GM21786 (cell line): Measurements from ENCODE around the gene GJA1.
"Not testable (repeated sequence)": the region's sequence is repeated elsewhere in the genome, so short reads cannot be mapped to it uniquely, and the experiment has no call there.

Experiments
- ATAC-seq: cut with Tn5 transposase; IDR thresholded peaks from one replicate; pipeline ENCODE4 v1.9.1; 2021; ENCODE audit not compliant: unreplicated experiment

The GJA1 gene

GRCh38 chr6:121435444-121436069 lies at the start of gene GJA1:
TSS of gene GJA1 (plus strand) at chr6:121435646. CDS start at chr6:121446848, 11,202 bp downstream.
- no peak for ATAC-seq

GRCh38 chr6:121386551-121386950 lies 48.9 kb upstream of the GJA1 start:
- ATAC-seq = not testable (repeated sequence)

- ATAC-seq = no peak
Measured at GRCh38 chr6:121389419-121389818, 46.0 kb upstream of the GJA1 start.

- ATAC-seq = no peak
Measured at GRCh38 chr6:121393731-121394505, 41.5 kb upstream of the GJA1 start.

GRCh38 chr6:121395736-121396135 lies 39.7 kb upstream of the GJA1 start:
- no peak for ATAC-seq

GRCh38 chr6:121397188-121397587 lies 38.3 kb upstream of the GJA1 start:
- not testable (repeated sequence) for ATAC-seq

- no peak for ATAC-seq
Measured at GRCh38 chr6:121398127-121398526, 37.3 kb upstream of the GJA1 start.

GRCh38 chr6:121399966-121400365 lies 35.5 kb upstream of the GJA1 start:
- ATAC-seq = no peak

- no peak for ATAC-seq
Measured at GRCh38 chr6:121403964-121404363, 31.5 kb upstream of the GJA1 start.

- no peak for ATAC-seq
Measured at GRCh38 chr6:121405306-121405705, 30.1 kb upstream of the GJA1 start.

- no peak for ATAC-seq
Measured at GRCh38 chr6:121408321-121408720, 27.1 kb upstream of the GJA1 start.

- ATAC-seq = no peak
Measured at GRCh38 chr6:121413879-121414278, 21.6 kb upstream of the GJA1 start.

- ATAC-seq = no peak
Measured at GRCh38 chr6:121418346-121418745, 17.1 kb upstream of the GJA1 start.

- no peak for ATAC-seq
Measured at GRCh38 chr6:121426686-121427085, 8.8 kb upstream of the GJA1 start.

- no peak for ATAC-seq
Measured at GRCh38 chr6:121428872-121429756, 6.3 kb upstream of the GJA1 start.

GRCh38 chr6:121430514-121431460 lies 4.7 kb upstream of the GJA1 start:
- ATAC-seq = no peak

GRCh38 chr6:121431776-121432175 lies 3.7 kb upstream of the GJA1 start:
- not testable (repeated sequence) for ATAC-seq

- ATAC-seq = no peak
Measured at GRCh38 chr6:121434037-121434770, 1.2 kb upstream of the GJA1 start.

- no peak for ATAC-seq
Measured at GRCh38 chr6:121436274-121436857, 920 bp downstream of the GJA1 start.
